ENCODE data around the gene KIAA1210. TPM values are rescaled to one million over a fixed set of nuclear protein-coding genes. Genes with fewer than 3 reads are reported as not detected.
A peak's percentile ranks its signal among the peaks of the same experiment; 100 is the strongest.
"Not testable (repeated sequence)": the region's sequence is repeated elsewhere in the genome, so short reads cannot be mapped to it uniquely, and the experiment has no call there.

KIAA1210 gene
- total RNA-seq, 2 experiments from 2014 or later: not detected

DNA sequence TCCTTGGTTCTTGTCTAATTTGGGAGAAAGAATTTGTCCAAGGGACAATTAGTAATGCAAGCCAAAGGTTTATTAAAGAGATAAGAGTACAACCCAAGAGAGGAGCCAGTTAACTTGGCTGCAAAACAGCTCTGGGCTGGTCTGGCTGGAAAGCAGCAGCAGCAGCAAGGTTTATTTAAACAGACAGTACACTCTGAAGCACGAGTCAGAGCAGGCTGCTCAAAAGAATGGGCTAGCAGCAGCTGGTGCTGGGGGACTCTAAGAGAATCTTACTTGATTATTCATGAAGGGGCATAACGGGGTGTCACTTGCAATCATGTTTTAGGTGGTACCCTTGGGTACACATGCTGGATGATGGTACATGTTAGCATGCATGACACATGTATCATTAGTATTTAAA is 71.9 kb downstream of the KIAA1210 start:
- ChIA-PET CTCF (interaction anchor here (0.9 kb wide), 1 partner anchor 216 kb away, joined by 3 read pairs; no protein-coding TSS in a partner anchor), POLR2A (no interaction called here)
- Mint-ChIP-seq H3K27ac (no peak overlapping the region), H3K4me3 (no peak overlapping the region), H3K36me3 (no peaks in the 10 kb centered on the region), H3K9me3 (no peaks in the 10 kb centered on the region), H3K27me3 (peaks cover 1% of the 10 kb centered on the region), H3K4me1 (ENCODE audit: low read depth) (no peaks in the 10 kb centered on the region)
- intact Hi-C loops (cut with micrococcal nuclease): no loop called here
- no peak for DNase-seq

DNA sequence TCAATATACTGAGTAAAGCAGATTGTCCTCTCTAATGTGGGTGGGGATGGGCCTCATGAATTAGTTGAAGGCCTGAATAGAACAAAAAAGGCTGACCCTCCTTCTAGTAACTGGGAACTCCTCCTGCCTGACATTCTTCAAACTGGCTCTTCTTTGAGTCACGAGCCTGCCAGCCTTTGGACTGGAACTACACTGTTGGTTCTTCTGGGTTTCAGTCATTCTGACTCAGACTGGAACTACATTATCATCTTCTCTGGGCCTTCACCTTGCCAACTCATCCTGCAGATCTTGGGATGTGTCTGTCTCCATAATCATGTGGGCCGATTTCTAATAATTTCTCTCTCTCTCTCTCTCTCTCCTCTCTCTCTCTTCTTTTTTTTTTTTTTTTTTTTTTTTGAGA is 81.7 kb downstream of the KIAA1210 start:
- no peak overlapping the region for H3K4me3 Mint-ChIP-seq
- H3K27ac Mint-ChIP-seq: no peak overlapping the region
- intact Hi-C loops (cut with micrococcal nuclease): no loop called here
- ChIA-PET CTCF (no interaction called here), POLR2A (no interaction called here)
- H3K9me3 Mint-ChIP-seq: no peaks in the 10 kb centered on the region
- no peaks in the 10 kb centered on the region for H3K27me3 Mint-ChIP-seq
- H3K36me3 Mint-ChIP-seq: no peaks in the 10 kb centered on the region
- DNase-seq: peak; percentile 15
- H3K4me1 Mint-ChIP-seq (ENCODE audit: low read depth): peaks cover 3% of the 10 kb centered on the region

DNA sequence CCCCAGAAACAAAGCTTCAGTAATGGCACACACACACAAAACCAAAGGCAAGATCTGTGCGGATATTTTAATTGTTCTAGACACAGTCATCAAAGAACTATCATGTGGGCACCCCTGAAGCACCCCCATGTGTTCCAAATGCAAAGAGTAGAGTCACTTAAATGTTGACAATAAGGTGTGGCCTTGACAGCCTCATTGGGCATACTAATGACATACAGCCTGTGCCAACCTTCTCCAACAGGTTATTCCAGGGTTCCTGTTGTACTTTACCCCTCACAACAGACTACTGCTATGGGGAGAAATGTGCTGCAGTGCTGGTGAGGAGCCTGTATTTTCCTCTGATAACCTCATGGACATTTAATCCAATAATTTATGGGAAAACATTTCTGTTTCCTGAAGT is 84.6 kb downstream of the KIAA1210 start:
- Mint-ChIP-seq H3K9me3 (no peaks in the 10 kb centered on the region), H3K4me1 (ENCODE audit: low read depth) (peaks cover 3% of the 10 kb centered on the region), H3K36me3 (no peaks in the 10 kb centered on the region), H3K27me3 (no peaks in the 10 kb centered on the region), H3K4me3 (no peak overlapping the region), H3K27ac (no peak overlapping the region)
- no peak for DNase-seq
- intact Hi-C loops (cut with micrococcal nuclease): no loop called here
- ChIA-PET CTCF (no interaction called here), POLR2A (no interaction called here)

DNA sequence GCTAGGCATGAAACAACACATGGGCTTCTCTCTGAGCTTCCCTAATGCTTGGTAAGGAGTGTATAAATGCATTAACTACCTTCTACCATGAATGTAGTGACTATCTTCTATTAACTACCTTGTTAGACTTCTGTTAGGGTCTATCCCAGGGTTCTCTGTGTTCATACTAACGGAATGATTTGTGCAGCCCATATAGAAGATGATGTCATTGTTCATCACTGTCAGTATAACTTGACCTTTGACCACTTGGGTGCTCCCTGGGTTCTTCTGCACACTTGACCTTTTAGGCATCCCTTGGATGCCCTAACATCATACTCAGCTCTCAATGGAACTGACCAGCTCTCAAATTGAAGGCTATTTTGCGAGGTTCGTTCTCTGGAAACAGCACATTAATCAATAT is 85.6 kb downstream of the KIAA1210 start:
- Mint-ChIP-seq H3K36me3 (no peaks in the 10 kb centered on the region), H3K27me3 (no peaks in the 10 kb centered on the region), H3K4me1 (ENCODE audit: low read depth) (peaks cover 3% of the 10 kb centered on the region), H3K27ac (no peak overlapping the region), H3K4me3 (no peak overlapping the region), H3K9me3 (no peaks in the 10 kb centered on the region)
- no peak for DNase-seq
- intact Hi-C loops (cut with micrococcal nuclease): no loop called here
- CTCF ChIA-PET: no interaction called here
- POLR2A ChIA-PET: no interaction called here

DNA sequence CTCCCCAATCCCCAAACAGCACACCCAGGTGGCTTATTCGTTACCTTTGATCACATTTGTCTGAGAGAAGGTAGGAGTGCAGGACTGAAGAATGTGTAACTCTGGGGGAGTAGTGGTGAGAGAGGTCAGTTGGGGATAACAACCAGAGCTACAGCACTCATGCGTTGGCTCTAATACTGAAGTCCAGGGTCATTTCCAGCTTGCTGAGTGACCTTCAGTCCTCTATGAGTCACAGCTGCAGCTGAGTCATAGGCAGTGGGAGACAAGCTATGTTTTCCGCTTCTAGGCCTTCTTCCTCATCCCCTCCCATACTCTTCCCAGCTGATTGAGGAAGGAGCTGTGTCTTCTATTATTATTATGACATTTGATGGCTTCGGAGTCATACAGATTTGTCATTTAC is 86.4 kb downstream of the KIAA1210 start:
- CTCF ChIA-PET: no interaction called here
- no peaks in the 10 kb centered on the region for H3K9me3 Mint-ChIP-seq
- no peak for DNase-seq
- H3K4me1 Mint-ChIP-seq (ENCODE audit: low read depth): peaks cover 3% of the 10 kb centered on the region
- intact Hi-C loops (cut with micrococcal nuclease): no loop called here
- no peaks in the 10 kb centered on the region for H3K27me3 Mint-ChIP-seq
- no peaks in the 10 kb centered on the region for H3K36me3 Mint-ChIP-seq
- POLR2A ChIA-PET: no interaction called here
- no peak overlapping the region for H3K27ac Mint-ChIP-seq
- no peak overlapping the region for H3K4me3 Mint-ChIP-seq

DNA sequence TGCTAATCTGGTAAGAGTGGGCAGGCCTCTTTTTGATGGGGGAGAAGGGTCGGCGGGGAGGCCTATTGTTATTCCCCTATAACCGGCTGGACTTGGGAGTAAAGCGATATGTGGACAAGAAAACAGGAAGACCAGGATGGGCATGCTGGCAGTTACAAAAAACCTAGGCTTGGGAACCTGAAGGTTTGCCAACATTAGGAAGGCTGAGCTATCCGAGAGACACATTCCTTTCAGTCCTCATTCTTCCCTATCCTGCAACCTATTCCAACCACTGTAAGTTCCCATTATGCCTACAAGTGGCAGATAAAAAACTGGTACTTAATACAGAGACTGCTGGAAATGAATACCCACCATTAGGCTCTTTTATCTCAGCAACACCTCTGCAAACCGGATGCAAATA is 87.2 kb downstream of the KIAA1210 start:
- Mint-ChIP-seq H3K36me3 (no peaks in the 10 kb centered on the region), H3K4me1 (ENCODE audit: low read depth) (no peaks in the 10 kb centered on the region), H3K4me3 (no peak overlapping the region), H3K27ac (no peak overlapping the region), H3K9me3 (no peaks in the 10 kb centered on the region), H3K27me3 (no peaks in the 10 kb centered on the region)
- ChIA-PET POLR2A (no interaction called here), CTCF (no interaction called here)
- intact Hi-C loops (cut with micrococcal nuclease): no loop called here
- DNase-seq: no peak

DNA sequence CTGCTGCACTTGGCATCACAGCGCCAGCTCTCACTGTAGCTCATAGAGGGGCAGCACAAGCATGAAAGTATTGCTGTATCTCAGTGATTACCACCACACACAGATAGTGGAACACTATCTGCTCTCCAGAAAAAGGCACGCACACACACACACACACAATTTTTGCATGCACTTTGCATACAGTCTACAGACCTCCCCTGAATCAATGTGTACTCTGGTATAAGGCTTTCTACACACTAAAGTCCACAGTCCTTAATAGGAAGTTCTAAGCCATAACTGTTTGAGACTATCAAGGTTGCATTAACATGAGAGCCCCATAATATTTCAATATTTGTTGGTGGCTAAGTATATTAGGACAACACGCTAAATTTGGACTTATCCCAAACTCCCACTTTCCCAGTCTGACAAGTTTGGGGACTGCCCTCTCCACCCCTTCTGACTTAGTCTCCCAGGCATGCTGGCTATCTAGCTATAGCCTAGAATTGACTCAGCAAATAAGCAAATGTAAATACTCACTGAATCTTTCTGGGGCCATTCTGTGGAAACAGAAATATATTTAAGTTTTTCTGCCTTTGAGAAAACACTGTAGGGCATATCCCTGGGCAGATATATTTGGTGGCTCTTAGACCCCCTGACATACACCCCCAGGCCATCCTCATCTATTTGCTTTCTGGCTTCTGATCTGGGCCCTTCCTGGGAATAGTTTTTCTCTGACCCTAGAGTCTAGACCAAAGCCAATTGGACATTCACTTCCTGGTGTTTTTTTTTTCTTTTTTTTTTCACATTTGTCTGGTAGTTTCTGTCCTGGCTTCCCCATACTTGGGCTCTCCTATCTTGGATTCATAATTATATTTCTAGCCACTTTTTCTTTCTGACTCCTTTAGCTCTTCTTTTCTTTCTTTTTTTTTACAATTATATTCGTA is 91.2 kb downstream of the KIAA1210 start:
- ChIA-PET POLR2A (interaction anchor here (0.6 kb wide), 1 partner anchor 1280 kb away, joined by 4 read pairs; no protein-coding TSS in a partner anchor), CTCF (no interaction called here)
- H3K4me3 Mint-ChIP-seq: no peak overlapping the region
- no peak for DNase-seq
- intact Hi-C loops (cut with micrococcal nuclease): no loop called here
- no peaks in the 10 kb centered on the region for H3K4me1 Mint-ChIP-seq (ENCODE audit: low read depth)
- no peak overlapping the region for H3K27ac Mint-ChIP-seq
- H3K36me3 Mint-ChIP-seq: no peaks in the 10 kb centered on the region
- H3K9me3 Mint-ChIP-seq: peaks cover 7% of the 10 kb centered on the region
- H3K27me3 Mint-ChIP-seq: no peaks in the 10 kb centered on the region

DNA sequence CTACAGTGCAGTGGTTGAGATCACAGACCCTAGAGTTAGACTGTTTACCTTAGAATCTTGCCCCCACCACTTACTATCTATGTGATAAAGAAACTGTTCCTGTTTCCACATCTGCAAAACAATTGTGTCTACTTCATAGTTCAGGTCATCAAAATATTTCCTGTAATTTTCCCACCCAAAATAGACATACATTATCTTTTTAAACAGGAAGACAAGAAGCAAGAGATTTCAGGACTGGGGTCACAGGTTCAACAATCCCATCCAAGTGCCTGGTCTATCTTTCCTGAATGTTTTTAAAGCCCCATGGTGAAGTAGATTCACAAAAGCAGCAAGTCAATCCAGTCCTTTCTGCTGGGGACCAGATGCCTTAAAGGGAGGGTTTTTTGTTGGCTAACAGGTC is 96.6 kb downstream of the KIAA1210 start:
- H3K4me3 Mint-ChIP-seq: no peak overlapping the region
- no peaks in the 10 kb centered on the region for H3K27me3 Mint-ChIP-seq
- H3K36me3 Mint-ChIP-seq: no peaks in the 10 kb centered on the region
- ChIA-PET POLR2A (no interaction called here), CTCF (no interaction called here)
- H3K9me3 Mint-ChIP-seq: peaks cover 9% of the 10 kb centered on the region
- H3K4me1 Mint-ChIP-seq (ENCODE audit: low read depth): no peaks in the 10 kb centered on the region
- DNase-seq: no peak
- no peak overlapping the region for H3K27ac Mint-ChIP-seq
- intact Hi-C loops (cut with micrococcal nuclease): no loop called here

DNA sequence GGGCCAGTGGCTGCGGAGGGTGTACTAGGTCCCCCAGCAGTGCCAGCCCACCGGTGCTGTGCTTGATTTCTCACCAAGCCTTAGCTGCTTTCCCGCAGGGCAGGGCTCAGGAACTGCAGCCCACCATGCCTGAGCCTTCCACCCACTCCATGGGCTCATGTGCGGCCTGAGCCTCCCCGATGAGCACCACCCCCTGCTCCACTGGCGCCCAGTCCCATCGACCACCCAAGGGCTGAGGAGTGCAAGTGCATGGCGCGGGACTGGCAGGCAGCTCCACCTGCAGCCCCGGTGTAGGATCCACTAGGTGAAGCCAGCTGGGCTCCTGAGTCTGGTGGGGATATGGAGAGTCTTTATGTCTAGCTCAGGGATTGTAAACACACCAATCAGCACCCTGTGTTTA is 98.0 kb downstream of the KIAA1210 start:
- H3K27ac Mint-ChIP-seq; H3K27me3 Mint-ChIP-seq; H3K4me1 Mint-ChIP-seq (ENCODE audit: low read depth); DNase-seq; H3K36me3 Mint-ChIP-seq; H3K9me3 Mint-ChIP-seq; CTCF ChIA-PET; H3K4me3 Mint-ChIP-seq; intact Hi-C loops (cut with micrococcal nuclease); POLR2A ChIA-PET: not testable (repeated sequence)

DNA sequence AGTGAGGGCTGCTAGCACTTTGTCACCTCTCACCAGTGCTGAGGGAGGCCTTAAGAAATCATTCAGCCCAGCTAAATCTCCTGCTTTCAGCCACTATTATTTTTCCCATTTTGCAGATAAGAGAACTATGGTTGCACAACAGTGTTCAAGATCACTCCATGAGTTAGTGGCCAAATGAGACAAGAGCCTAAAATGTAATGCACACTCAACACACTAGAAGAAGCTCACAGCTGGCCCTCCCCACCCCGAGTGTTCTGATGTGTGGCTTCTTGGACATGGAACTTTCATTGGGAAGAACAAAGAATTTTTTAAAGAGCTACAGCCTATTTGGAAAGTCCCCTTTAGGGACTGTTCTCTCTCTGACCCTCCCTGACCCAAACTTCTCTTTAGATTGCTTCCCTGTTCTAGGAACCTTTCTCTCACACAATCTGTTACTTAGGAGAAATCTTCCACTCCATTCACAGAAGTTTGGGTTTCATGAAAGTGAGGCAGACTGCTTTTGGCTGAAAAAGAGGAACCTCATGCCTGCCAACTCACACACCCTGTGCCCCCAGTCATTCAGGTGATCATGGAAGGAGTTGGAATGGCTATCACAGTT is 98.8 kb downstream of the KIAA1210 start:
- Mint-ChIP-seq H3K27me3 (no peaks in the 10 kb centered on the region), H3K36me3 (no peaks in the 10 kb centered on the region), H3K9me3 (peaks cover 5% of the 10 kb centered on the region), H3K27ac (no peak overlapping the region), H3K4me1 (ENCODE audit: low read depth) (no peaks in the 10 kb centered on the region), H3K4me3 (no peak overlapping the region)
- ChIA-PET POLR2A (no interaction called here), CTCF (interaction anchor here (0.9 kb wide), 1 partner anchor 190 kb away, joined by 4 read pairs; no protein-coding TSS in a partner anchor)
- intact Hi-C loops (cut with micrococcal nuclease): no loop called here
- DNase-seq: no peak

Other genes with a start within 250 kb of the KIAA1210 start
- gene LONRF3, start 153.2 kb downstream of the KIAA1210 start, total RNA-seq: 1 to 10 TPM; 4.3 to 4.5 TPM
- gene CT47C1, start 54.8 kb downstream of the KIAA1210 start, total RNA-seq: not detected
- 10 to 100 TPM; 29.0 to 29.4 TPM for gene PGRMC1, start 108.5 kb upstream of the KIAA1210 start, total RNA-seq